Mesenchymal stem cell (in vitro differentiated cells and primary cell): ENCODE measurements around the gene PLPPR3.

Source experiments
- DNase-seq: peaks from one replicate; pipeline ENCODE4 v3.0.0-alpha.2; 2013
- H2AFZ ChIP-seq: one replicate; pipeline ENCODE4 v1.6.1; 2013; ENCODE audit warnings: low read depth, mild to moderate bottlenecking, control low read depth, inconsistent platforms, low read length, moderate library complexity
- H2AK5ac ChIP-seq: 2 replicates; pipeline ENCODE4 v1.6.1; 2013; ENCODE audit warnings: low read length, moderate library complexity, mild to moderate bottlenecking, inconsistent platforms; ENCODE audit not compliant: severe bottlenecking
- H2BK120ac ChIP-seq: one replicate; pipeline ENCODE4 v1.6.1; 2013; ENCODE audit warnings: low read depth, mild to moderate bottlenecking, inconsistent platforms, low read length, moderate library complexity
- H2BK12ac ChIP-seq, 2 experiments: one replicate each; pipeline ENCODE4 v1.6.1; 2013; ENCODE audit warnings: inconsistent platforms in 2 of 2, low read length in 2 of 2, mild to moderate bottlenecking in 2 of 2, moderate library complexity in 2 of 2, control low read depth in 1 of 2
- H2BK15ac ChIP-seq: one replicate; pipeline ENCODE4 v1.6.1; 2013; ENCODE audit warnings: mild to moderate bottlenecking, low read depth, inconsistent platforms; ENCODE audit not compliant: poor library complexity, severe bottlenecking
- H2BK5ac ChIP-seq: 2 replicates; pipeline ENCODE4 v1.6.1; 2013; ENCODE audit warnings: low read depth, mild to moderate bottlenecking, low read length, control low read depth, inconsistent platforms; ENCODE audit not compliant: poor library complexity, severe bottlenecking
- H3K14ac ChIP-seq, 2 experiments: one replicate each; pipeline ENCODE4 v1.6.1; 2013; ENCODE audit warnings: inconsistent platforms in 2 of 2, low read length in 2 of 2, control low read depth in 1 of 2, mild to moderate bottlenecking in 1 of 2, moderate library complexity in 1 of 2
- H3K18ac ChIP-seq, 2 experiments: one replicate each; pipeline ENCODE4 v1.6.1; 2013; ENCODE audit warnings: inconsistent platforms in 2 of 2, low read length in 2 of 2, control low read depth in 1 of 2, low read depth in 1 of 2, mild to moderate bottlenecking in 1 of 2
- H3K23ac ChIP-seq, 2 experiments: one replicate each; pipeline ENCODE4 v1.6.1; 2013; ENCODE audit warnings: inconsistent platforms in 2 of 2, low read length in 2 of 2, mild to moderate bottlenecking in 2 of 2, moderate library complexity in 2 of 2, control low read depth in 1 of 2
- H3K27ac ChIP-seq: 2 replicates; pipeline ENCODE4 v1.5.1; 2013; ENCODE audit warnings: mild to moderate bottlenecking, moderate library complexity, low read length, control low read depth, inconsistent platforms; ENCODE audit not compliant: poor library complexity, severe bottlenecking
- H3K27me3 ChIP-seq, 2 experiments: 2 replicates each; pipeline versions ENCODE4 v1.6.1 to v1.7.0; 2013; ENCODE audit warnings: low read length in 2 of 2, mild to moderate bottlenecking in 2 of 2, moderate library complexity in 2 of 2, control low read depth in 1 of 2, inconsistent platforms in 1 of 2; ENCODE audit not compliant: control insufficient read depth in 1 of 2, insufficient read depth in 1 of 2
- H3K36me3 ChIP-seq, 2 experiments: 2 replicates each; pipeline versions ENCODE4 v1.6.1 to v1.7.0; 2013; ENCODE audit warnings: low read length in 2 of 2, control low read depth in 1 of 2, inconsistent platforms in 1 of 2, low read depth in 1 of 2, mild to moderate bottlenecking in 1 of 2; ENCODE audit not compliant: insufficient read depth in 2 of 2, control insufficient read depth in 1 of 2
- H3K4ac ChIP-seq, 2 experiments: one replicate each; pipeline ENCODE4 v1.6.1; 2013; ENCODE audit warnings: inconsistent platforms in 2 of 2, low read length in 2 of 2, mild to moderate bottlenecking in 2 of 2, moderate library complexity in 2 of 2, control low read depth in 1 of 2, low read depth in 1 of 2
- H3K4me1 ChIP-seq: 2 replicates; pipeline ENCODE4 v1.6.1; 2013; ENCODE audit warnings: low read depth, low read length, control low read depth; ENCODE audit not compliant: control insufficient read depth, insufficient read depth
- H3K4me2 ChIP-seq: 2 replicates; pipeline ENCODE4 v1.6.1; 2013; ENCODE audit warnings: low read length, mild to moderate bottlenecking, inconsistent platforms; ENCODE audit not compliant: poor library complexity, severe bottlenecking
- H3K4me3 ChIP-seq, 2 experiments: 2 replicates each; pipeline versions ENCODE4 v1.5.1 to v1.7.0; 2013; ENCODE audit warnings: low read length in 2 of 2, mild to moderate bottlenecking in 2 of 2, control low read depth in 1 of 2, low read depth in 1 of 2; ENCODE audit not compliant: insufficient read depth in 1 of 2
- H3K79me1 ChIP-seq: replicated peaks from 2 replicates; pipeline ENCODE4 v1.6.1; 2013; ENCODE audit warnings: mild to moderate bottlenecking, control low read depth, low read length, inconsistent platforms; ENCODE audit not compliant: poor library complexity, severe bottlenecking
- H3K9ac ChIP-seq: 2 replicates; pipeline ENCODE4 v1.7.0; 2013; ENCODE audit warnings: mild to moderate bottlenecking, low read length, moderate library complexity
- H3K9me3 ChIP-seq: 2 replicates; pipeline ENCODE4 v1.7.0; 2013; ENCODE audit warnings: mild to moderate bottlenecking, low read length; ENCODE audit not compliant: control insufficient read depth
- H4K8ac ChIP-seq: one replicate; pipeline ENCODE4 v1.6.1; 2013; ENCODE audit warnings: inconsistent platforms, mild to moderate bottlenecking, low read length, moderate library complexity
- H4K91ac ChIP-seq: one replicate; pipeline ENCODE4 v1.6.1; 2013; ENCODE audit warnings: mild to moderate bottlenecking, low read length, inconsistent platforms
- WGBS: methylation state at CpG from one replicate; pipeline ENCODE4 v1.1.7; 2013; ENCODE audit warnings: mixed read lengths; 5-methylcytosine and 5-hydroxymethylcytosine counted together

PLPPR3 gene

GRCh38 chr19:810077-810855, 11.5 kb downstream of the PLPPR3 start:
- no peak overlapping the region for H3K4ac ChIP-seq
- peaks cover 7% of the 10 kb centered on the region for H3K79me1 ChIP-seq
- H2AK5ac ChIP-seq = no peak overlapping the region
- H3K4me1 ChIP-seq = no peaks in the 10 kb centered on the region
- DNase-seq = no peak
- peaks cover 61 to 99% of the 10 kb centered on the region in 2 experiments for H3K36me3 ChIP-seq
- no peak overlapping the region for H2BK120ac ChIP-seq
- H4K91ac ChIP-seq = no peak overlapping the region
- H2AFZ ChIP-seq = no peak overlapping the region
- H2BK5ac ChIP-seq = no peak overlapping the region
- H3K14ac ChIP-seq = no peak overlapping the region
- H3K27me3 ChIP-seq = no peaks in the 10 kb centered on the region
- no peak overlapping the region for H3K27ac ChIP-seq
- no peak overlapping the region for H4K8ac ChIP-seq
- no peak overlapping the region for H3K18ac ChIP-seq
- no peak overlapping the region for H3K4me2 ChIP-seq
- H3K9me3 ChIP-seq = no peaks in the 10 kb centered on the region
- H2BK12ac ChIP-seq = no peak overlapping the region
- no peak overlapping the region for H3K23ac ChIP-seq
- H2BK15ac ChIP-seq = no peak overlapping the region
- no peak overlapping the region for H3K4me3 ChIP-seq
- no peak overlapping the region for H3K9ac ChIP-seq
- 94% methylated on average over 30 of the region's 30 CpGs for WGBS

GRCh38 chr19:808423-808775, 13.4 kb downstream of the PLPPR3 start:
- Histone ChIP-seq H3K18ac (no peak overlapping the region), H3K9me3 (no peaks in the 10 kb centered on the region), H3K4me1 (peaks cover 11% of the 10 kb centered on the region), H3K4me3 (no peak overlapping the region), H2BK5ac (no peak overlapping the region), H3K4me2 (no peak overlapping the region), H3K27ac (no peak overlapping the region), H2AFZ (no peak overlapping the region), H3K9ac (no peak overlapping the region), H3K27me3 (no peaks in the 10 kb centered on the region), H2BK15ac (no peak overlapping the region), H2BK120ac (no peak overlapping the region), H3K4ac (no peak overlapping the region), H3K14ac (no peak overlapping the region), H3K36me3 (peaks cover 79 to 99% of the 10 kb centered on the region in 2 experiments), H4K8ac (no peak overlapping the region), H3K79me1 (peaks cover under 1% of the 10 kb centered on the region), H2AK5ac (no peak overlapping the region), H4K91ac (no peak overlapping the region), H2BK12ac (no peak overlapping the region), H3K23ac (no peak overlapping the region)
- WGBS = 98% methylated on average over 26 of the region's 26 CpGs
- no peak for DNase-seq

GRCh38 chr19:807627-808422, 13.9 kb downstream of the PLPPR3 start:
- Histone ChIP-seq H3K27ac (no peak overlapping the region), H3K23ac (no peak overlapping the region), H3K14ac (no peak overlapping the region), H2BK15ac (no peak overlapping the region), H4K8ac (peak overlapping the region; percentile 51), H3K4me3 (no peak overlapping the region), H4K91ac (no peak overlapping the region), H3K4me2 (no peak overlapping the region), H2AFZ (no peak overlapping the region), H3K9ac (no peak overlapping the region), H2BK5ac (no peak overlapping the region), H2AK5ac (no peak overlapping the region), H3K36me3 (peaks cover 81 to 99% of the 10 kb centered on the region in 2 experiments), H2BK120ac (no peak overlapping the region), H3K27me3 (no peaks in the 10 kb centered on the region), H3K4me1 (peaks cover 17% of the 10 kb centered on the region), H3K4ac (no peak overlapping the region), H3K9me3 (no peaks in the 10 kb centered on the region), H2BK12ac (no peak overlapping the region), H3K18ac (no peak overlapping the region), H3K79me1 (no peaks in the 10 kb centered on the region)
- 97% methylated on average over 44 of the region's 44 CpGs for WGBS
- no peak for DNase-seq

GRCh38 chr19:806815-807421, 14.8 kb downstream of the PLPPR3 start:
- no peak overlapping the region for H2BK12ac ChIP-seq
- WGBS = 97% methylated on average over 34 of the region's 34 CpGs

More at GRCh38 chr19:806815-807421, 14.8 kb downstream of the PLPPR3 start:
- Histone ChIP-seq H3K79me1 (no peaks in the 10 kb centered on the region), H3K14ac (no peak overlapping the region), H4K91ac (no peak overlapping the region), H3K9me3 (no peaks in the 10 kb centered on the region), H3K4me2 (no peak overlapping the region), H3K9ac (no peak overlapping the region), H4K8ac (no peak overlapping the region), H3K4ac (no peak overlapping the region), H2AFZ (no peak overlapping the region), H3K4me3 (no peak overlapping the region), H2BK15ac (no peak overlapping the region), H3K23ac (no peak overlapping the region), H3K36me3 (peaks cover 78 to 99% of the 10 kb centered on the region in 2 experiments), H3K4me1 (peaks cover 26% of the 10 kb centered on the region), H3K27me3 (no peaks in the 10 kb centered on the region), H3K27ac (no peak overlapping the region), H2BK120ac (no peak overlapping the region), H2AK5ac (no peak overlapping the region), H3K18ac (no peak overlapping the region), H2BK5ac (no peak overlapping the region)
- no peak for DNase-seq
